ENCODE measurements around the gene SLC35G6.
A peak's percentile ranks its signal among the peaks of the same experiment; 100 is the strongest.
"Not testable (repeated sequence)": the region's sequence is repeated elsewhere in the genome, so short reads cannot be mapped to it uniquely, and the experiment has no call there.

The SLC35G6 gene

GRCh38 chr17:7479213-7480088 is 1.8 kb upstream of the SLC35G6 start, which contains the start of gene ZBTB4:
Gene ZBTB4 (minus strand): TSS chr17:7479631. CDS start chr17:7466801, 12,830 bp downstream.
- DNase-seq, result peak; percentile 41

- no peak for DNase-seq
These were observed 1.2 kb upstream of the SLC35G6 start for GRCh38 chr17:7480089-7480384.

GRCh38 chr17:7481842-7482741 is 846 bp downstream of the SLC35G6 start:
- DNase-seq, result not testable (repeated sequence)

GRCh38 chr17:7482742-7483088 is 1.5 kb downstream of the SLC35G6 start:
- not testable (repeated sequence) for DNase-seq

GRCh38 chr17:7483255-7484066 is 2.2 kb downstream of the SLC35G6 start:
- DNase-seq, result peak; percentile 93

- peak; percentile 98 for DNase-seq
These were observed 3.0 kb downstream of the SLC35G6 start, which contains the start of gene POLR2A for GRCh38 chr17:7484067-7484918. Gene POLR2A (plus strand): TSS chr17:7484366.

GRCh38 chr17:7484919-7485377 is 3.7 kb downstream of the SLC35G6 start:
- no peak for DNase-seq

GRCh38 chr17:7486181-7486580 is 4.9 kb downstream of the SLC35G6 start:
- DNase-seq, result no peak

GRCh38 chr17:7490144-7490543 is 8.9 kb downstream of the SLC35G6 start:
- no peak for DNase-seq

- no peak for DNase-seq
These were observed 10.3 kb downstream of the SLC35G6 start for GRCh38 chr17:7491583-7491982.

GRCh38 chr17:7493941-7494340 is 12.7 kb downstream of the SLC35G6 start:
- DNase-seq, result no peak

GRCh38 chr17:7495906-7496434 is 14.7 kb downstream of the SLC35G6 start:
- DNase-seq, result no peak

GRCh38 chr17:7496470-7497183 is 15.4 kb downstream of the SLC35G6 start:
- no peak for DNase-seq

GRCh38 chr17:7497228-7497627 is 16.0 kb downstream of the SLC35G6 start:
- no peak for DNase-seq

GRCh38 chr17:7497636-7498035 is 16.4 kb downstream of the SLC35G6 start:
- DNase-seq, result no peak

GRCh38 chr17:7499161-7499560 is 17.9 kb downstream of the SLC35G6 start:
- DNase-seq, result no peak

GRCh38 chr17:7501729-7502128 is 20.5 kb downstream of the SLC35G6 start:
- no peak for DNase-seq

- DNase-seq, result no peak
These were observed 21.1 kb downstream of the SLC35G6 start for GRCh38 chr17:7502171-7502847.

GRCh38 chr17:7502987-7503386 is 21.7 kb downstream of the SLC35G6 start:
- no peak for DNase-seq

- no peak for DNase-seq
These were observed 22.3 kb downstream of the SLC35G6 start for GRCh38 chr17:7503521-7503920.

Measured in activated CD4-positive, alpha-beta T cell treated with anti-CD3 and anti-CD28 coated beads, Interleukin-2, amount 50 U/mL, for 16 hours (primary cell).